NCI-H1417 treated with DMSO at 0.1 percent for 48 hours (cell line): Measurements from ENCODE around the gene TAOK3.
"Not testable (repeated sequence)": the region's sequence is repeated elsewhere in the genome, so short reads cannot be mapped to it uniquely, and the experiment has no call there.

Experiments used
- DNase-seq: peaks from one replicate; lab custom pipeline; 2025; lab: John Stamatoyannopoulos, UW

The TAOK3 gene

GRCh38 chr12:118292836-118293235, 79.9 kb downstream of the TAOK3 start:
- DNase-seq, result no peak

- no peak for DNase-seq
These were observed 82.6 kb downstream of the TAOK3 start for GRCh38 chr12:118290130-118290529.

GRCh38 chr12:118288174-118288573, 84.5 kb downstream of the TAOK3 start:
- no peak for DNase-seq

GRCh38 chr12:118287728-118288127, 85.0 kb downstream of the TAOK3 start:
- no peak for DNase-seq

- no peak for DNase-seq
These were observed 89.9 kb downstream of the TAOK3 start for GRCh38 chr12:118282767-118283166.

GRCh38 chr12:118278288-118278687, 94.4 kb downstream of the TAOK3 start:
- not testable (repeated sequence) for DNase-seq

GRCh38 chr12:118274066-118274465, 98.6 kb downstream of the TAOK3 start:
- DNase-seq, result no peak

- no peak for DNase-seq
These were observed 100.8 kb downstream of the TAOK3 start for GRCh38 chr12:118271770-118272417.

- DNase-seq, result no peak
These were observed 101.5 kb downstream of the TAOK3 start for GRCh38 chr12:118271183-118271582.

- no peak for DNase-seq
These were observed 102.9 kb downstream of the TAOK3 start for GRCh38 chr12:118269806-118270205.

- DNase-seq, result no peak
These were observed 113.6 kb downstream of the TAOK3 start for GRCh38 chr12:118259079-118259478.

GRCh38 chr12:118256352-118256751, 116.4 kb downstream of the TAOK3 start:
- no peak for DNase-seq

- no peak for DNase-seq
These were observed 123.2 kb downstream of the TAOK3 start for GRCh38 chr12:118249547-118249946.

- not testable (repeated sequence) for DNase-seq
These were observed 126.8 kb downstream of the TAOK3 start for GRCh38 chr12:118245886-118246285.

GRCh38 chr12:118238888-118239287, 133.8 kb downstream of the TAOK3 start:
- DNase-seq, result no peak

- DNase-seq, result no peak
These were observed 134.8 kb downstream of the TAOK3 start for GRCh38 chr12:118237908-118238307.

- DNase-seq, result no peak
These were observed 135.5 kb downstream of the TAOK3 start for GRCh38 chr12:118237052-118237665.

GRCh38 chr12:118220702-118221101, 152.0 kb downstream of the TAOK3 start:
- no peak for DNase-seq

GRCh38 chr12:118219772-118220171, 152.9 kb downstream of the TAOK3 start:
- DNase-seq, result no peak

GRCh38 chr12:118219106-118219505, 153.6 kb downstream of the TAOK3 start:
- no peak for DNase-seq

- no peak for DNase-seq
These were observed 159.3 kb downstream of the TAOK3 start for GRCh38 chr12:118213452-118213851.

GRCh38 chr12:118212606-118213005, 160.1 kb downstream of the TAOK3 start:
- no peak for DNase-seq

- no peak for DNase-seq
These were observed 166.6 kb downstream of the TAOK3 start for GRCh38 chr12:118206107-118206412.

- no peak for DNase-seq
These were observed 178.7 kb downstream of the TAOK3 start for GRCh38 chr12:118193958-118194357.
